NCI-H146 treated with DMSO at 0.1 percent for 48 hours (cell line): Measurements from ENCODE around the gene LENEP.

Experiments used
- DNase-seq: peaks from one replicate; lab custom pipeline; 2025; ENCODE audit not compliant: unreplicated experiment; lab: John Stamatoyannopoulos, UW

The LENEP gene, protein sequence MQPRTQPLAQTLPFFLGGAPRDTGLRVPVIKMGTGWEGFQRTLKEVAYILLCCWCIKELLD

DNA sequence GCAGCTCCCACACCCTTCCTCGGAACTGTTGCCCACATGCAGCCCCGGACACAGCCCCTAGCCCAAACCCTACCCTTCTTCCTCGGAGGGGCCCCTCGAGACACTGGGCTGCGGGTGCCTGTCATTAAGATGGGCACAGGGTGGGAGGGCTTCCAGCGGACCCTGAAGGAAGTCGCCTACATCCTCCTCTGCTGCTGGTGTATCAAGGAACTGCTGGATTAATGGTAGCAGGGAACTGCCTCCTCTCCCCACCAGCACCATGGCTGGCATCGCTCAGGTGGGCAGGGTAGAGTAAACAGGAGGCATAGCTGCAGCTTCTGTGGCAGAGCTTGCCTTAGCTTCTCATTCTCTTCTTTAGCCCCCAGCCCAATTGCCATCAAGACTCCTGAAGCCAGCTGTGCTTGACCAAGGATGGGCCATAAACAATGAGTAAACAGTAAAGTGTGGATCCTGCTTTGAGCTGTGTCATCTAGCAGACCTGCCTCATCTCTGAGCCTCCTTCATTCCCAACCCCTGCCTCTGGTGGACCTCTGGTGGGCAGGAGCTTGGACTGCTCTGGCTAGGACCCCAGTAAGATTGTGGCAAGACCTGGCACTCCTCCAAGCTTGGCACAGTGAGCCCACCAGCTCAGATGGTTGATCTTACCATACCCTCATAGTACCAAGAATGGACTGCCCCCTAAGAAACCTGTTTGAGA is at the start of gene LENEP:
Gene LENEP, plus strand, starts transcription at position 15 of the 697 bp plus-strand sequence. Its CDS starts 22 bp downstream, at position 37.
- no peak for DNase-seq

DNA sequence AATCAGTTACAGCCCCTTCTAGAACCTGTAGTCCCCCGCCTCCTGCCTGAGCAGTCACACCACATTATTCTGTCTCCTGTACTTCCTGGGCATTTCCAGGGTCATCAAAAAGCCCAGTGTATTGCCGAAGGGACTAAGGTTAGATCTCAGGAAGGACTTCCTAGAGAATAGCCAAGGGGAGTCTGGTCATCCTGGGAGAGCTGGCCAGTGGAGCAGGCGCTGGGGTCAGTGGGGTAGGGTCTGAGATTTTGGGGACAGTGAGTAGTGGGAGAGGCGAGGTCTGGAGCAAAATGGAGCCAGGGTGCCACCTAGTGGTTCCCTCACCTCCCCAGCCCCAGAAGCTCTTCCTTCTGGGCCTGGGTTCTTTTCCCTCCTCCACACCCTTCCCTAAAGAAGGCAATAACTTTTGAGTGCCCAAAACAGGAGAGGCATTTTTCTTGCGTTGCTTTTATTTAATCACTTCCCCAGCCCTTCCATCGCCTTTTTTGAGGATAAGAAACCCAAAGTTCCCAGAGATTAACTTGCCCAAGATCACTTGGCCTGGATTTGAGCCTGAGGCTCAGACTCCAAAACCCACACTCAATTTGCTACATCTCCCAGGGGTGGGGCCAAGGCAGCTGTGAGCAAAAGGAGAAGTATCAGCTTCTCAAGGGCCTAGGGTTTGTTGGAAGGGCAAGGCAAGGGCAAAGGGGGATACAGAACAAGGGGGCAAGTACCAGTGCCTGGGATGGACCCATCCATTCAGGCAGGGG is 49.6 kb upstream of the LENEP start:
- DNase-seq, result no peak

DNA sequence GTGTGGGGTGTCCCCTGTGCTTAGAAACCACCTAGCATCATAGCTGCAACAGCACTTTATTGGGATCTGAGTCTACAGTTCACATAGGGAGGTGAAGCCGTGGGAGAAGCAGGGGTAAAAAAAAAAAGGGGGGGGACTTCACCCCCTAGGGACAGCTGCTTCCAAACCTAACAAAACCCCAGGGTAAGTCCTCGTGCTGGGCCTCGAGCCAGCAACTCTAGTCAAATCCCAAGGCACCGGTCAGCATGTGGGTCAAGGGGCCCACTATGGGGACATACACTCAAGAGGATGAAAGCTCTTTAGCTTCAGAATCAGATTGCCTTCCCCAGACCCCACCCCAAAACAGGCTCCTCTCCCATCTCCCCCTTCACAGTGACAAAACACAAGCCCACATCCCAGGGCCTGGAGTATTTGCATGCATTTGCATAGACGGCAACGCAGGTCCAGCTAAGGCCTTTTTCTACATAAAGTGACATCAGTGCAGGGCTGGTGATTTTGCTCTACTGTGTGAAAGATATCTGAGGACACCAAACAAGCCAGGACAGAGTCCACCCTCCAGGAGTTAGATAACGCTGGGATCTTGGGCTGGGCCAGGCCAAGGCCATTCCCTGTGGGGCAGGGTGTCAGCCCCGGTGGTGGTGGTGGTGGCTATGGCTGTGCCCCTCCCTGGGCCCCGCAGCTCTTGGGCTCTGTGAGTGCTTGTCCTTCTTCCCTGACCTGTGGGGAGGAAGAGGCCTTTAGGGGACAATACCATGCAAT is 48.8 kb upstream of the LENEP start:
- no peak for DNase-seq

DNA sequence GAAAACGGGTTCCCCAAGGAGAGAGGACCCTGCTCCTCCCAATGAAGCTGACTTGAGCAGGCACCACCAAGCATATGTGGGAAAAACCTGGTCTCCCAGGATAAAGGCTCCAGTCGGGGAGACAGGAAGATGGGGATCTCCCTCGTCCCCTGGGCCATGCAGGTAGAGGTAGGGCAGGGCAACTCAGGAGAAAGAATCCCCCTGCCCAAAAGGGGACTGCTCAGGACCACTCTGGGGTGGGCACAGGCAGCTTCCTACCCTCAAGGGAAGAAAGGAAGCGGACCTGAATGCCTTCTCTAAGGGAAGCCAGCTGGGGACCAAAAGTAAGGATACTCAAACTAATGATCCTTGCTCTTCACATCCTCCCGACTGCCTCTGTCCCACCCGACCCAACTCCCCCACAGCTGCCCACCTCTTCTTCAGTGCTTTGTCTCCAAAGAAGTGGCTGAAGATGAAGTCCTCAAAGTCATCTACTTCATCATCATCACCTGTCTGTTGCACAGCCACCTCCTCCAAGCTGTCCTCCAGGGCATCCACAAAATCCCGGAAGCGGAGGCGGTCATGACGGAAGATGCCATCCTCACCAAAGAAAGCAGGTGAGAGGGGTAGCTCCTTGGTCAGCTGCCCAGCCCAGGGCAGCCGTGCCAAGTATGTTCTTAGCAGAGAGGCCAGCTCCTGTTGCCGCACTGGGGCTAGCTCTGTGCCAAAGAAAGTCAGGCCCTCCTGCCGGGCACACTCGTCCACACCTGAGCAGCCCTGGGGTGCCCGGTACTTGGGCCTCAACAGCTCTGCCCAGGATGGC is 48.0 kb upstream of the LENEP start:
- DNase-seq, result no peak

DNA sequence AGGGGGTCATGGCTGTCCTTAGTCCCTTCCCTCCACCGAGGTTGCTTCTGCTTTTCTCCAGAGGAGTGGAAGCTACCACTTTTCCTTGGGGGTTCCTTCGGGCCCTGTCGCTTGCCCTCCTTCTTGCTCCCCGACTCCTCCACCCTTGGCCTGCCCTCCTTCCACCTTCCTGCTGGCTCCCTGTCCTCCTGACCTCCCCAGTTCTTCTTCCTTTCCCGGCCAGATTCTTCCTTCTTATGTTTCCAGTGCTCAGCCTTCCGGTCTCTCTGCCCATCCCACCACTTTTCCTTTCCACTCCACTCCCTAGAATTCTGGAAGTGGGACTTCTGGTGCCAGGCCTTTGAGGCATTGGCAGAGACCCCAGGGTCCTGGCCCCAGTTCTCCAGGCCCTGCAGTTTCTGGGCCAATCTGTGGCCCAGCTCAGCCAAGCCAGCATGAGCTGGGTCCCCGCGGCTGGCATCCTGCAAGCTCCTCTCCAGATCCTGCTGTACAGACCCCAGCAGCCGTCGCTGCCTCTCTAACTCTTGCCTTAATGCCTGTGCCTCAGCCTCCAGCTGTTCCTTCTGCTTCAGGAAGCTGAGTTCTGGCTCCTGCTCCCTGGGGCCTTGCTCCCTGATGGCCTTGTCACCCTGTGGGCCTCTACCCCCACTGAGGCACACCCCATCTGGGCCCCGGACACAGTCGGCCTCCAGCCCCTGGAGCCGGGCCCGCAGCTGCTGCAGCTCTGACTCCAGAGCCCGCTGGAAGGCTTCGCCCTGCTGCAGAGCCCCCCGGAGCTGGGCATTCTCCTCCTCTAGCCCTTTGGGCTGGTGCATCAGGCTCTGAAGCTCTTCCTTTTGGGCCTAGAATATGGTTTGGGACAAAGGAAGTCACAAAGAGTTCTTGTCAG is 47.2 kb upstream of the LENEP start:
- no peak for DNase-seq

DNA sequence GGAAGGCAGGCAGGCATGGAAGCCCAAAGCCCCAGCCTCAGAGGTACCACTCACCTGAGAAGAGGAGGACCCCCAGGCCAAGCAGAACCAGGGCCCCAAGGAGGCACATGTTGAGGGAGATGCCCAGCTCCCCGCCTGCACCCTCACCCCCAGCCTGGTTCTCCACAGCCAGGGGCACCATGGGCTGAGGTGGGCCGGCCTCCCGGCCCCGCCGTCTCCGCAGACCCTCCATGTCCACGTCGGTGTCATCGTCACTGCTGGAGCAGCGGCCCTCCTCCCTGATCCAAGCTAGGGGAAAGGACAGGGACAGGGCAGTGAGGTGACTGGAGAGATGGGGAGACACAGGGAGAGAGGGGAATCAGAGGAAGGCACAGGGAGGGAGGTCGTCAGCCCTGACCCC is 45.3 kb upstream of the LENEP start:
- DNase-seq, result no peak

DNA sequence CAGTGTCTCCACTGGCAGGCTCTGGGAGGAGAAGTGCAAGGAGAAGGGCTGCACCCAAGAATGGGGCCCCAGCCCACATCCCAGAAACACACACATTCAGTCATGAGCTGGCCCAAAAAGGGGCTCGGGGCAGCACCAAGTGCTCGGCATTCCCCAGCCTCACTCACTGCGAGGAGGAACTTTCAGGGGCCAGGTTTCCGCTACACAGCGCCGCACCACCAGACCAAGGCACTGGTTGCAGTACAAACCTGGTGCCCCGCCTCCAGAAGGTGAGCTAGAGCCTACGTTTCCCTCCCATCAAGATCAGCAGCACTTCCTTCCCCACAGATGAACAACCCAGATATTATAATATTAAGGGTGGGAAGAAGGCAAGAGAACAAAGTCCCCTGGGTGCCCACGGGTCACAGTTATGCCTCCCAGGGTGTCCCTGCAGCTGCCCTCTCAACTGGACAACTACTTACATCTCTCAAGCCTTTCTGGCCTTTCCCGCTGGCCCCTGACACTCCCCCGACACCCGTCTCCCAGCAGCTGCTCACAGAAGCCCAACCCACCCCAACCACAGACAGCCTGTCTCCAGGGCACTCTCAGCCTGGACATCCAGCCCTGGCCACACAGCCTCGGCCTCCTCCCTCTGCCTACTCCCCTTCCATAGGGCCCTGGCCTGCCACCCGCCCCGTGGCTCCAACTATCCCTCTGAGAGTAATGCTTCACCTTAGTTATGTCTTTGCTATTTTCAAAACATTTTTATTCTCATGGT is 41.3 kb upstream of the LENEP start:
- DNase-seq, result no peak

DNA sequence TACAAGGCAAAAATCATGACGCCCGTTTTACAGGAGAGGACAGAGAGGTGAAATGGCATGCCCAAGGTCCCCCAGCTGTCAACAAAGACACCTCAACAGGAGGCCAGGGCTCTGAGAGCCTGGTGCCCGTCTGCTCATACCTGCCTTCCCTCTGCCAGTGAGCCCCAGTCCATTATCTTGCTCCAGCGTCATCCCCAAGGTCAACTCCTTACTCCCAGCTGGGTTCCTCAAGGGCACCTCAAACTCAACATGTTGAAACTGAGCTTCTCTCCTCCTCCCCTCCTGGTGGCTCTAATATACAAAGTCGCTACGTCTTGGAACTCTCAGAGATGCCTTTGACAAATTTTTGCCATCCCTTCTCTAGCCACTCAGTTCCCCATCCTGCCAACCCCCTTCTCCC is 40.7 kb upstream of the LENEP start:
- no peak for DNase-seq

DNA sequence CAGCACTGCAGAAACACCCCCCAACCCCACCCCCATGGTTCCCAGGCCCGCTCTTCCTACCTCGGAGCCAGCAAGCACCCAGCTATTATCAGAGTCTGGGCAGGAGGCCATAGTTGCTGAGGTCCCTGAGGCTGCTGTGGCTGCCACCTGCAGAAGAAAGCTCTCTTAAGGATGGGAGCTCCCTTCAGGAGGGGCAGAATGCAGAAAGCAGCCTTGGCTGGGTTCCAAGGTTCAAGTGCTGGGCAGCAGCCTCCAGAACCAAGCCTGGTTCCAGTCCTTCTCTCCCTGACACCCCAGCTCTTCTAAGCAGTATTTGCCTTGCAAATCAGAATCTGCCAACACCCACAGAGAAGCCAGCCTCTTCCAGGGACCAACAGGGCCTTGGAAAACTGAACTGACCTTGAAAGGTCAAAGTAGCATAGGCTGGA is 39.8 kb upstream of the LENEP start:
- DNase-seq, result no peak

DNA sequence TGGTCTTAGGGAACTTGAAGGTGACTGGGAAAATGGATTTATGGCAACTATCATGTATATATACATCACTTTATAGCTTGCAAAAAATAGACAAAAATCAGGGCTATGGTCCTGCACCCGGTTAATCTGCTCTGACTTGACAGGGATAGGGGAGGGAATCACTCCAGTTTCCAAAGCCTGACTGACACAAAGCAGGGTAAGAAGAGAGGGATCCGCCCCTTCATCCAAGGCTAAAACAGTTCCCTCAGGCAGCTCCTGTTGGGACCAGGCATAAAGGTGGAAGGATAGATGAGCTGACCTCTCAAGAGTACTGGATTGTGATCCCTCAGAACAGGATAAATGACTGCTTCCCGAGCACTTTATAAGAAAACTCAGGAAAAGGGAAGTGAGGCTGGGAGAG is 38.8 kb upstream of the LENEP start:
- DNase-seq, result no peak

DNA sequence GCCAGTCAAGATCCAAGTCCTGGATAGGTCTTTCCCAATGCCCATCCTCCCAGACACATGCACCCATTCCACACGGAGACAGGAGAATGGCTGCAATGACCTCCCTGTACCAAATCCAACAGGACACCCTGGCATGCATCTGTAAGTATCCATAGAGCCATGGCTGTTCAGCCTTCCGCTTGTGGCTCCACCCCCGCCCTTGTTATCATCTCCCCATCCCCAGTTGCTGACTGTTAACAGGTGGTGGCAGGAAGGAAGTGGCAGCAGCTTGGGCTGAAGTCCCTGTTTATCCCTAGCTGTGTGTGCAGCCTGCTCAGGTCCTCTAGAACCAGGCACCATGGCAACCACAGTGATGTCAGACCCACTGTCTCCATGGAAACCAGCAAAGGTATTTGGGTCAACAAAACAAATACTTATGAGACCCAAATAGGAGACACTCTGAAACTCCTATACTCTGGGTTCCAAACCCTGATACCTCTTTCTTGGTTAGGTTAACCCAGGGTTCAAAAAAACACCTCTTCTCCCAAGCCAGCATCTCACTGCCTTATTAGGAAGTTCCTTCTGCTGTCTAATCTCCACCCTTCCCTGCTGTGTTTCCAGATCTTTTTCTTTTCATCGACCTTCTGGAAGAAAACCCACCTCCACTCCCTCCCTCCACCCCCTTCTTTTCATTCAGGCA is 38.2 kb upstream of the LENEP start:
- peak; percentile 72 for DNase-seq

DNA sequence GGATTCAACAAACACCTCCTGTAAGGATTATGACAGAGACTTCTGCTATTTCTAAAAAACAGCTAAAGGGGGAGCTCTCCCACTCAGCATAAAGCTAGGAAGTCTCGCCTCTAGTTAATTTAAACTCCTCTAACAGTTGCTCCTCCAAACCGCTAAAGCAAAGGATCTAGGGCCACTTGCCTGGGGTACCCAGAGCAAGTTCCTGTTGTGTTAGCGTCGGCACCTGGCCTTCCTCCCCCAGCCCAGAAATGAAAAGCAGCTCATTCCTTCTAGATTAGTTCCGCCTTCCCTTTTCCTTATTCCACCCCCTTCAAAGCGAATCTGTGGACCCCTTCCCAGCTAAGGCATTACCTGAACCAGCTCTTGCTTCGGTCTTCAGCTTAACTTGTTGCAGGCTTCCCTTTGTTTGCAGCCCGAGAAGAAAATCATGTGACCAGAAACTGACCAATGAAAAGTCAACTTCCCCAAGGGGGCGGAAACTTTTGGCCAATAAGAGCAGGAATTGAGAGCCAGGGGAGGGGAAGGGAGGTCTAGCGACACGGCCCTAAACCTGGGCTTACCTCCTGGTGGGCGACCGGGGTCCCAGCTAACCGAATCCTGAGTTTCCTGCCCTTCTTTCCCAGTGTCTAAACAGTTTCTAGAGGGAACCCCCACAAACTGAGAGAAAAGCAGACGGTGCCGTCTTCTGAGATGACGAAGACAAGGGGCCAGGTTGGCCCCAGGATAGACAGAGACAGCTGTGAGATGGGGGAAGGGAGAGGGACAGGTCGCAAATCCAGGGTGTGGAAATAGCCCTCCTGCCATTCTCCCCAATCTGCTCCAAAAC is 37.5 kb upstream of the LENEP start, which contains the start of gene PBXIP1:
Gene PBXIP1, minus strand, starts transcription at position 382 of the 826 bp plus-strand sequence. CDS start 2,378 bp downstream, outside the sequence.
- peak; percentile 92 for DNase-seq

DNA sequence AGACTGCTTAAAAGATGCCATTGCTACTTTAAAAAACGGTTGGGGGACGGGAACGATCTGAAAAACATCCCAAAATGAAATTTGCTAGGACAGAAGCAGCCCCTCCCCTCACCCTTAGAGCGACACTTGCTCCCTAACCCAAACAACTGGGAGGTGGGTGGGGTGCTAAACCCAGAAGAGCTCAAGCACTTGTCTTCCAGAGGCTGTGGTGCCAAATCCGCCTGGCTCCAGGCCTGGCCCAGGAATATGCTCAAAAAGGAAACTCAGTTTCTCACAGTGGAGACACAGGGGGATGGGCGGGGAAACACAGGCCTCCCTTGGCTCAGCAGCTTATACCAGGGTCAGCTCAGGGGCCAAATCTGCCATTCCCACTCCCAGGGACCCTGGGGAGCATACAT is 36.8 kb upstream of the LENEP start:
- DNase-seq, result no peak

DNA sequence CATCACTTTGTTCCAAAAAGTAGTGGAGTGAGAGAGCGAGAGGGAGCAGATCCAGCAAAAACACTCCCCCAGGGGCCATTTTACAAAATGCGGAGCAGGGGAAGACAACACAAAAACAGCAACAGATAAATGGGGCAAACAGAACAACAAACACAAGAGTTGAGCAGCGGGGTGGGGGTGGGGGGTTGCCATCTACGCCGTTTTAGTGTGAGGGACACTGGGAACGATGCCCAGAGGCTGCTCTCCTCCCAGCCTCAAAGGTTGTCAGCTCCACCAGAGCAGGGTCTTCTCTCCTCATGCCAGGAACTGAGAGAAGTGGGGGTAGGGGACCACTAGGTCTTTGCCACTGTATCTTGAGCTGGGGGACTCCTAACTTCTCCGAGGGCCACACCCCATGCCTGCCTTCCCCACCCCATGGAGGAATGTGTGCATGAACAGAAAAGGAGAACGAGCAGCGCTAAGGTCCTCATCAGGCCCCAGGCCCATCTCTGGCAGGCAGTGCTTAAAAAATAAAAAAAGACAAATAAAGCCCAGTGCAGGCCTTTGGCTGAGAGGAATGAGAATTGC is 36.2 kb upstream of the LENEP start:
- DNase-seq, result no peak

DNA sequence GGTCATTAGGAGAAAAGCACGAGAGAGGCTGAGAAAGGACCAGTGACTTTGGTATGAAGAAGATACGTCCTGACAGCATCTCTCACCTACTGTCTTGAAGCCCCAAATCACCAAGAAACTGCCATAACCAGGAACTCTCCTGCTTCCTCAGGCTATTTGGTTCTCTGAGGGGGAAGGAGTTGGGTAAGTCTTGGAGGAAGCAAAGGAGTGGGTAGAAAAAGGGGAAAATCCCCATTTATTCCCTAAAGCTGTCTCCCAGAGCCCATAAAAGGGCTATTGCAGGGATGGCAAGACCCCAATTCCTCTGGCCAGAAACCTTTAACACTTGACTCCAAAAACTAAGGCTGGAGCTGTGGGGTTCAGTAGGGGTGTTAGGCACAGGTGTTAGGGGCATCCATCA is 35.4 kb upstream of the LENEP start:
- DNase-seq, result no peak

DNA sequence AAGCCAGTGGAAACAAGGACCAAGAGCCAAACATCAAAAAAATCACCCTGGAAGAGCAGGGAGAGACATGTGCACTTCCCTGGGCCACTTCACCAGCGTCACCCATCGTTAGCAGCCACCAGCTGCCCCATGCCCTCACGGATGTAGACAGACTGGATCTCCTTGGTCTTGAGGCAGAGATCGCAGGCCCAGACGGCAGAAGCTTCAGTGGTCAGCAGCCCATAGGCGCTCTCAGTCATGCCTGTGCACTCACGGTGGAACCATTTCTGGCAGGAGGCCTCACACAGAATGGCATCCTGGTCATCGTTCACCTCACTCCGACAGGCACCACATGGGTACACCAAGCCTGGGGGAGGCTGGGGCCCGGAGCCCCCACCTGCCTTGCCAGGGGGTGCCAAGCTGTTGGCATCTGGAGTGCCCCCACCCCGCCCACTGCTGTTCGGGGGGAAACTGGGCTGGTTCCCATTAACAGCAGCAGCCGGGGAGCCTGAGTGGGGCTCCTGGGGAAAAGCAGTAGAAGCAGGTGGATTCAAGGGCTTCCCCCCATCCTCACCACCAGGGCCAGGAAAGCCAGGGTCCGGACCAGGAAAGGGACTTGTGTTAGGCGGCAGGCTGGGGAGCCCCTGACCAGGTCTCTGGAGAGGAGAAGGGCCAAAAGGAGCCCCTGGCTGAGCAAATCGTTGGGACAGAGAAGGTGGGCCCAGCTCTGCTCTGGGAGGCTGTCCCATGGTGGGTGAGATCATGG is 34.5 kb upstream of the LENEP start:
- no peak for DNase-seq

DNA sequence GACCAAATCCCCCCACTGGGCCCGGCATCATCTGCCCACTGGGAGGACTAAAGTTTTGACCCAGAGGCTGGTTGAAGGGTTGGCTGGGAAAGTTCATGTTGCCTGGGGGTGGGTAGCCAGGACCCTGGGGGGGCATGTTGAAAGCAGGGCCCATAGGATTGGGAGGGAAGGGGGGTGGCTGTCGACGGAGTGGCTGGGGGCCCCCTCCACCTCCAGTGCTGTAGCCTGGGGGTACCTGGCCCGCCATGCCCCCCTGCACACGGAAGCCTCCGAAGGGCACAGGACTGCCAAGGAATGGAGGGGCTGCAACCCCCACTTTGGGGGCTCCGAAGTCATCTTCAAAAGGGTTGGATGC is 34.0 kb upstream of the LENEP start:
- DNase-seq, result no peak
